ENCODE data around the gene METTL1.
"Not testable (repeated sequence)": the region's sequence is repeated elsewhere in the genome, so short reads cannot be mapped to it uniquely, and the experiment has no call there.

METTL1 gene

DNA sequence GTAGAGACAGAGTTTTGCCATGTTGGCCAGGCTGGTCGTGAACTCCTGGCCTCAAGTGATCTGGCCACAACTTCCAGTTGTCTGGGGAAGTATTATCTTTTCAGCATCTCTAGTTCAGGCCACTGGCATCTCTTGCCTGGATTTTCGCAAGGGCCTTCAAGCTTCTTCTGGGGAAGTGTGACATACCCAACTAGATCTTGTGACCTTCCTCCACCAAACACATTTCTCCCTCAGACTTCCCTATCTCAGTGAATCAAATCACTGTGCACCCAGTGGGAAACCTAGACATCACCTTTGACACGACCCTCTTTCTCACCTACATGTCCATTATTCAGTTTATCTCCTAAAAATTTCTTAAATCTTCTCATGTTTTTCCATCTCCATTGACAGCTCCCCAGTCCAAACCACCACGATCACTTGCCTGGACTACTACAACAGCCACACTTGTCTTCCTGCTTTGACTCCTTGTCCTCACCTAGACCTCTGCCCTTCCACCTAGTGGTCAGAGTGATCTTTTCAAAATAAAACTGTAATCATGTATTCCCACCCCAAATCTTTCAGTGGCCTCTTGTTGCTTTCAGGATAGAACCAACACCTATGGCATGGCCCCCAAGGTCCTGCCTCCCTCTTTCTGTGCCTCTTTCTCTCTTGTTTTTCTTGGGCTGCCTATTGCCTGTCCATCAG lies 3.8 kb upstream of the METTL1 start:
- Histone ChIP-seq H3K27me3 (ENCODE audit: control insufficient read depth, insufficient read depth, low read length) (no peaks in the 10 kb centered on the region), H3K4me1 (ENCODE audit: control insufficient read depth, insufficient read depth, low read length) (peaks cover 7% of the 10 kb centered on the region), H3K9ac (ENCODE audit: low read length) (no peak overlapping the region), H3K36me3 (ENCODE audit: control insufficient read depth, insufficient read depth, low read length) (no peaks in the 10 kb centered on the region), H3K4me3 (ENCODE audit: low read length) (no peak overlapping the region), H3K9me3 (ENCODE audit: control insufficient read depth, low read length) (no peaks in the 10 kb centered on the region)

DNA sequence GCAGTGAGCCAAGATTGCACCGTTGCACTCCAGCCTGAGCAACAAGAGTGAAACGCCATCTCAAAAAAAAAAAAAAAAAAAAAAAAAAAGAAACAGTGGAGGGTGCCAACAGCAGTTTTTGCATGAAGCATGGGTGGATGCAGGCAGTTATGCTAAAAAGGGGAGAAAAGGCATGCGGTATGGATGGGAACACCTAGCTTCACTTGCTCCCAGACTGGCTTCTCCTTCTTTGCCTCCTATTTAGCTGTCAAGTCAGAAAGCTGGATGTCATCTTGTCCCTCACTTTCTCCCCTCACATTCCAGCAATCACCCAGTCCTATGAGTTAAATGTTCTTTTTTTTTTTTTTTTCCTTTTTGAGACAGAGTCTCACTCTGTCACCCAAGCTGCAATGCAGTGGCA lies 3.1 kb upstream of the METTL1 start:
- H3K36me3 ChIP-seq (ENCODE audit: control insufficient read depth, insufficient read depth, low read length) = no peaks in the 10 kb centered on the region
- no peak overlapping the region for H3K9ac ChIP-seq (ENCODE audit: low read length)
- peaks cover 7% of the 10 kb centered on the region for H3K4me1 ChIP-seq (ENCODE audit: control insufficient read depth, insufficient read depth, low read length)

DNA sequence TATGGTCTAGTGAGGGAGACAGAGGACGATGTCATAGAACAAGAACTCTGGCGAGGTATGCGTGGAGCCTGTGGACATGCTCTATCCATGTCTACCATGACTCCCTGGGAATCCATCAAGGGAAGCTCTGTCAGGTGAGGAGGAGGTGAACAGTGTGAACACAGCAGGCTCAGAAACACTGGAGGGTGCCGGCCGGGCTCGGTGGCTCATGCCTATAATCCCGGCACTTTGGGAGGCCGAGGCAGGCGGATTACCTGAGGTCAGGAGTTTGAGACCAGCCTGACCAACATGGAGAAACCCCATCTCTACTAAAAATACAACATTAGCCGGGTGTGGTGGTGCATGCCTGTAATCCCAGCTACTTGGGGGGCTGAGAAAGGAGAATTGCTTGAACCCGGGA lies 2.7 kb upstream of the METTL1 start:
- not testable (repeated sequence) for H3K4me3 ChIP-seq (ENCODE audit: low read length); H3K9ac ChIP-seq (ENCODE audit: low read length); H3K27me3 ChIP-seq (ENCODE audit: control insufficient read depth, insufficient read depth, low read length); H3K4me1 ChIP-seq (ENCODE audit: control insufficient read depth, insufficient read depth, low read length); H3K36me3 ChIP-seq (ENCODE audit: control insufficient read depth, insufficient read depth, low read length); H3K9me3 ChIP-seq (ENCODE audit: control insufficient read depth, low read length)

More for the DNA sequence above, 3.1 kb upstream of the METTL1 start:
- no peak overlapping the region for H3K4me3 ChIP-seq (ENCODE audit: low read length)
- H3K9me3 ChIP-seq (ENCODE audit: control insufficient read depth, low read length) = no peaks in the 10 kb centered on the region
- no peaks in the 10 kb centered on the region for H3K27me3 ChIP-seq (ENCODE audit: control insufficient read depth, insufficient read depth, low read length)

DNA sequence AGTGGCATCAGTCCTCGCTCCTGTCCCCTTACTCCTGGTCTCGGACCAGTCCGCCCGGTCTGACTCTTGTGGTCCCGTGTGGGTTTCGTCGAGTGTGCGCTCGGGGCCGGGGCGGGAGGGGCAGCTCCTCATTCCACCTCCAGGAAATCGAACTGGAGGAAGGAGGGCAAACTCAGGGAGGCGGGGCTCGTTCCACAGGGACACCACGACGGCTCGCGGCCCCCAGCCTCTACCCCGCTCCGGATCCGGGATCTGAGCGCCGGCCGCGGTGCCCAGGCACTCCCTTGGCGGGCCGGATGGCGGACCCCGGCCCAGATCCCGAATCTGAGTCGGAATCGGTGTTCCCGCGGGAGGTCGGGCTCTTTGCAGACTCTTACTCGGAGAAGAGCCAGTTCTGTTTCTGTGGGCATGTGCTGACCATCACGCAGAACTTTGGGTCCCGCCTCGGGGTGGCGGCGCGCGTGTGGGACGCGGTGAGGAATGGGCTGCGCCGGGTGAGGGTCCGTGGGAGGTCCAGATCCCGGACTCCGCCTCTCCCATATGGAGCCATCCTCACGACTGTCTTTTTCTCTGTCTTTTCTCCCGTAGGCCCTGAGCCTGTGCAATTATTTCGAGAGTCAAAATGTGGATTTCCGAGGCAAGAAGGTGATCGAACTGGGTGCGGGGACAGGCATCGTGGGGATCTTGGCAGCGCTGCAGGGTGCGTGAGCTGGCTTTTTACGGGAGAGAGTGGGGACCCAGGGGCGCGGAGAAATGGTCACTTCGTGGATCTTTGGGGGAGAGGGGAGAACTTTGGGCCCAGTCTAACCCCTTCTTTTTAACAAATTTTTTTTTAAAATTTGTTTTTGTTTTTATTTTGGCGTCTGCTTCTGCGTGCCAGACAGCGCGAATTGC lies 771 bp upstream of the METTL1 start, which contains the start of gene EEF1AKMT3:
Gene EEF1AKMT3, plus strand, starts transcription at position 186 of the 894 bp plus-strand sequence. Its CDS starts 111 bp downstream, at position 297.
- peak within 1 kb of the TSS; percentile 87 for H3K9ac ChIP-seq (ENCODE audit: low read length)
- H3K4me3 ChIP-seq (ENCODE audit: low read length) = peak within 1 kb of the TSS; percentile 90
- H3K9me3 ChIP-seq (ENCODE audit: control insufficient read depth, low read length) = no peaks in the 10 kb centered on the region
- H3K36me3 ChIP-seq (ENCODE audit: control insufficient read depth, insufficient read depth, low read length) = no peaks in the 10 kb centered on the region
- peaks cover 7% of the 10 kb centered on the region for H3K4me1 ChIP-seq (ENCODE audit: control insufficient read depth, insufficient read depth, low read length)
- H3K27me3 ChIP-seq (ENCODE audit: control insufficient read depth, insufficient read depth, low read length) = no peaks in the 10 kb centered on the region

DNA sequence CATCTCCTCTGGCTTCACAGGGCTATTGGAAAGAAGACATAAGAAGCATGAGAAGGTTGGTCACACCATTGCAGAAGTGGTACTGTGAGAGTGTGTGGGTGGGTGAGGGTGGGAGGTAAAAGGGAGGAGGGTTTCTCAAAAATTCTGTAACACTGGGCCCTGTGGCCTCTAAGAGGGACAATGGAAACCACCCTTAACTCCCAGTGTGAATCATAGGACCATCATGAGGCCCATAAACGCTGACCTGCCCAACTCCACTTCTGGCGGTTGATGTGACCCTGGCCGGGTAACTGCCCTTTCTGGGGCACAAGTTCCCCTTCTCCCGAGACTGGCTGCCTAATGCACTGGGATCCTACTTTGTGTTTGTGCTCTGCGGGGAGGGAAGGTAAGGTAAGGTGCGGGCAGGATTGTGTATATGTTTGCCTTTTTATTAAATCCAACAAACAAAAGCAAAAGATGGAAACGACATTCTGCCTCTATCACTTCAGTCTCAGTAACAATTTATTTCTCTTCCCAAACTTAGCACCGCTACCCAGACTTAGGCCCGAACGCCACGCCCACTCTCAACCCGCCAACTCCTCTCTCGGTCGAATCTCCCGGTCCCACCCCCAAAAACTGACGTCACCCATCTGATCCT lies 551 bp downstream of the METTL1 start:
- Histone ChIP-seq H3K9ac (ENCODE audit: low read length) (peak overlapping the region; percentile 87), H3K4me3 (ENCODE audit: low read length) (peak overlapping the region; percentile 90), H3K4me1 (ENCODE audit: control insufficient read depth, insufficient read depth, low read length) (peaks cover 16% of the 10 kb centered on the region), H3K9me3 (ENCODE audit: control insufficient read depth, low read length) (no peaks in the 10 kb centered on the region), H3K27me3 (ENCODE audit: control insufficient read depth, insufficient read depth, low read length) (peaks cover 12% of the 10 kb centered on the region), H3K36me3 (ENCODE audit: control insufficient read depth, insufficient read depth, low read length) (no peaks in the 10 kb centered on the region)

DNA sequence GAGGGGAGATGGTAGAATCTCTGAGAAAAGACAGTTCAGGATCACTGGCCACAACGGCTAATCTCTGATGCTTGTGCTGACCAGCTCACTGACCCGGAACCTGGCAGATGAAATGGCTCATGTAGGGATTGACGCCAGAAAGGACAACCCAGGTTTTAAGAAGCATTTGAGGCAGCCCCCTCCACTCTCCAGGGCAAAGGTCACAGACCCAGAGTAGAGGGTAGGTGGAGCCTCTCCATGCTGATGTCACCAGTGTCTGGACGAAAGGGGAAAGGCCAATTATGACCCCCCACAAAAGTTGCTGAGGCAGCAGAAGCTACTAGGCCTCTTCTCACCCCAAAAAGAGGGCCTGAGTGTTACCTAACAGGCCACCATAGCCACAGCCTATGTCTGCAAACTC lies 1.2 kb downstream of the METTL1 start:
- Histone ChIP-seq H3K9ac (ENCODE audit: low read length) (no peak overlapping the region), H3K9me3 (ENCODE audit: control insufficient read depth, low read length) (no peaks in the 10 kb centered on the region), H3K4me1 (ENCODE audit: control insufficient read depth, insufficient read depth, low read length) (peaks cover 22% of the 10 kb centered on the region), H3K27me3 (ENCODE audit: control insufficient read depth, insufficient read depth, low read length) (peaks cover 18% of the 10 kb centered on the region), H3K4me3 (ENCODE audit: low read length) (no peak overlapping the region), H3K36me3 (ENCODE audit: control insufficient read depth, insufficient read depth, low read length) (no peaks in the 10 kb centered on the region)

DNA sequence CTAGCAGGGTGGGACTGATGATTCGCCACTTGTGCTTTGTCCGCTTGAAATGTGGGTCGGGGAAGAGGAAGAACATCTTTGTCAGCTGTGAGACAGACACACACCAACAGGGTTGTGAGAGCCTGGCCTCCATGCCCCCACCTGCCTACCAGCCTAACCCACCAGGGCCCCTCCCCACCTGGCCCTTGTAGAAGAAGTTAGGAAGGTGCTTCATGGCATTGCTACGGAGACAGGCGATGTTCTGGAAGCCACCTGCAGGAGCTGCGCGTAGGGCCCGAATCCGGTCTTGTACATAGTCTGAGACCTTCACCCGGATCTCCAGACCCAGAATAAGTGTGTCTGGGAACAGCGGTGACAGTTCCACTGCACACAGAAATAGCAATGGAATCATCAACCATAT lies 2.3 kb downstream of the METTL1 start:
- peaks cover 33% of the 10 kb centered on the region for H3K4me1 ChIP-seq (ENCODE audit: control insufficient read depth, insufficient read depth, low read length)
- H3K9ac ChIP-seq (ENCODE audit: low read length) = no peak overlapping the region
- no peak overlapping the region for H3K4me3 ChIP-seq (ENCODE audit: low read length)
- H3K36me3 ChIP-seq (ENCODE audit: control insufficient read depth, insufficient read depth, low read length) = no peaks in the 10 kb centered on the region
- H3K9me3 ChIP-seq (ENCODE audit: control insufficient read depth, low read length) = no peaks in the 10 kb centered on the region
- peaks cover 30% of the 10 kb centered on the region for H3K27me3 ChIP-seq (ENCODE audit: control insufficient read depth, insufficient read depth, low read length)

DNA sequence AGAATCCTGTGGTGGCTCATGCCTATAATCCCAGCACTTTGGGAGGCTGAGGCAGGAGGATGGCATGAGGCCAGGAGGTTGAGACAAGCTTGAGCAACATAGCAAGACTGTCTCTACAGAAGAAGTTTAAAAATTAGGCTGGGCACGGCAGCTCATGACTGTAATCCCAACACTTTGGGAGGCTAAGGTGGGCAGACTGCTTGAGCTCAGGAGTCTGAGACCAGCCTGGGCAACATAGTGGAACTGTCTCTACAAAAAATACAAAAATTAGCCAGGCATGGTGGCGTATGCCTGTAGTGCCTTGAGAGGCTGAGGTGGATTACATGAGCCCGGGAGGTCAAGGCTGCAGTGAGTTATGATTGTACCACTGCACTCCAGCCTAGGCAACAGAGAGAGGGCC lies 4.0 kb downstream of the METTL1 start:
- Histone ChIP-seq H3K9me3 (ENCODE audit: control insufficient read depth, low read length) (no peaks in the 10 kb centered on the region), H3K36me3 (ENCODE audit: control insufficient read depth, insufficient read depth, low read length) (no peaks in the 10 kb centered on the region), H3K4me3 (ENCODE audit: low read length) (no peak overlapping the region), H3K4me1 (ENCODE audit: control insufficient read depth, insufficient read depth, low read length) (peaks cover 29% of the 10 kb centered on the region), H3K27me3 (ENCODE audit: control insufficient read depth, insufficient read depth, low read length) (peaks cover 40% of the 10 kb centered on the region), H3K9ac (ENCODE audit: low read length) (no peak overlapping the region)

DNA sequence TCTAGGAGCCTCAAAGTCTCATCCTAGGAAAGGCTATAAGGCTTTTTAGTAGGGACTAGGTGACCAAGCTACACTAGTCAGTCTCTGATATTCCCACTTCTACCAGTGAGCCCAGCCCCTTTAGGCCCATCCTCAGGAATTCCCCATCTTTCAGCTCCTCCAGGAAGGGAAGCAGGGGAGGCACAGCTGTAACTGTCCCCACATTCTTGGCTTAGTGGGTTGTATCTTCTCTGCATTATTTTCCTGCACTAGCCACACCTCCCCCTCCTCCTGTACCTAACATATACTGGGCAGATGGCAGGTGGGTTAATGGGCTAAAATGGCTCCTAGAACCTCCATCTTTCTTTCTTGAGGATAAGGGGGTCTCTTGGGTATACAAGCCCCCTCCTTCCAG lies 4.6 kb downstream of the METTL1 start:
- Histone ChIP-seq H3K4me3 (ENCODE audit: low read length) (no peak overlapping the region), H3K36me3 (ENCODE audit: control insufficient read depth, insufficient read depth, low read length) (no peaks in the 10 kb centered on the region), H3K27me3 (ENCODE audit: control insufficient read depth, insufficient read depth, low read length) (peaks cover 40% of the 10 kb centered on the region), H3K4me1 (ENCODE audit: control insufficient read depth, insufficient read depth, low read length) (peaks cover 28% of the 10 kb centered on the region), H3K9me3 (ENCODE audit: control insufficient read depth, low read length) (no peaks in the 10 kb centered on the region), H3K9ac (ENCODE audit: low read length) (no peak overlapping the region)

DNA sequence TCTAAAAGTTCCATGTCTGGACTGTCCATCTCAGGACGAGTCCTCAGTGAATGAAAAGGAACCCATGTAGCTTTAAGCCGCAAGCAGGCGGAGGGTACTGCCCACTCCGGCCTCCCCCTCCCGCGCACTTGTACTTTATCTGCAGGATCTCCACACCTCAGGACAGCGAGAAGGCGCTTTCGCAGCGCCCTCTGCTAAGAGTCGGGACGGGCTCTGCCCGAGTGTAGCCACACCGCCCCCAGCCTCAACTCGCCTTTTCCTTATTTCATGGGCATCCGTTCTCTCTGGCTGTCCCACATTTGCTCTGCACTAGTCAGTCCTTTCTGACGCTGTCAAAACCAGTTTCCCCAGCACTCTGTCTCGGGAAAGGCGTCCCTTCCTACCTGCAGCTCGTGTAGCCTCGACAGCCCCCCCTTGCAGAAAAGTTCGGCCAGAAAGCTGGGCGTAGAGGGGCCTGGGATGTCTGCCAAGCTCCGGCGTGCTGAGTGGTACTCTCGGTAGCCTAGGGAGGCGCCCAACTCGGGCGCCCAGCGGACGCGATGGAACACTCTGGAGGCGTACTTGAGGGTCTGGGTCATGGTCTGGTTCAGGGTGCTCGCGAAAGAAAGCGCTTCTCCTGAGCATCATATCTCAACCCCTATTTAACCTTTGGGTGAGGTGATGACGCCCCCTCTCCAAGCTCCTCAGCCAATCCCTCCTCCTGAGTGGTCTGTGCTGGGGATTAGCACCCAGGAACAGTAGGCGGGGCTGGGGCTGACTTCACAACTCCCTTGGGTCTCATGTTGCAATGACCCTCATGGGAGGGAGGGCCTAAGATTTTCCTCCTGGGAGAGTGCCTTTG lies 5.2 kb downstream of the METTL1 start, which contains the start of gene CYP27B1:
Gene CYP27B1, minus strand, starts transcription at position 615 of the 841 bp plus-strand sequence. Its CDS starts 37 bp downstream, at position 578.
- Histone ChIP-seq H3K4me3 (ENCODE audit: low read length) (no peak within 1 kb of the TSS), H3K4me1 (ENCODE audit: control insufficient read depth, insufficient read depth, low read length) (peaks cover 28% of the 10 kb centered on the region), H3K9ac (ENCODE audit: low read length) (no peak within 1 kb of the TSS), H3K27me3 (ENCODE audit: control insufficient read depth, insufficient read depth, low read length) (peaks cover 40% of the 10 kb centered on the region), H3K36me3 (ENCODE audit: control insufficient read depth, insufficient read depth, low read length) (no peaks in the 10 kb centered on the region), H3K9me3 (ENCODE audit: control insufficient read depth, low read length) (no peaks in the 10 kb centered on the region)

DNA sequence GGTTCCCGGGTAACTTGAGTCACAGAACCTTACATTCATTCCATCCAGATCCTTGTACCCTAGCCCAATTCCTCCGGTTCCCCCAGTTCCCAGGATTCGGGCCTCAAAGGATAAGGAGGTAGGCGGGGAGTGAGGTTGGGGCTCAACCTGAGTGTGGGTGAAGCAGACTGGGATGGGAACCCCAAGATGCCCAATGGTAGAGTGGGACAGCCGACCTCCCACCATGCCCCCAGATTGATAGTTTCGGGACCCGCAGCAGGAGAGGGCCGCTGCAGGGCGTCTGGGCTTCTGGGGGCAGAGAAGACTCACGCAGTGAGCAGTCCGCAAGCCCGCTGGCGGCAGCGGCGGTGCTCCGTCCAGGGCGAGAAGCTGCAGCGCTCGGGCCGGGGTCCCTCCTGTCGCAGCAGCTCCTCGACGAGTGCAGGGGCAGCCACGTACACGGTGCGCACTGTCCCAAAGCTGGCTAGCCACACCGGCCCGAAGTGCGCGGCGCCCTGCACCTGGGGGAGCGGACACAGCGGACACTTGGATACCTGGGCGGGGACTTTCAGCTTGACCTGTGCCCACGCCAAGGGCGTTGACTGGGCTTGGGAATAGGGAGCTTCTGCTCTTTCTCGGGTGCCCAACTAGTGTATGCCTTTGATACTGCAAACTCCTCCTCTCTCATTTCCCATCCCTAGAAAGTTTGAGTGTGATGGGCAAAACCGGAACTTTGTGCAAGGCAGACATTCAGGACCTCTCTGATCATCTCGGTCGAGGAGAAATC lies 6.0 kb downstream of the METTL1 start:
- Histone ChIP-seq H3K9ac (ENCODE audit: low read length) (no peak overlapping the region), H3K36me3 (ENCODE audit: control insufficient read depth, insufficient read depth, low read length) (no peaks in the 10 kb centered on the region), H3K4me3 (ENCODE audit: low read length) (no peak overlapping the region), H3K27me3 (ENCODE audit: control insufficient read depth, insufficient read depth, low read length) (peaks cover 40% of the 10 kb centered on the region), H3K4me1 (ENCODE audit: control insufficient read depth, insufficient read depth, low read length) (peaks cover 28% of the 10 kb centered on the region), H3K9me3 (ENCODE audit: control insufficient read depth, low read length) (no peaks in the 10 kb centered on the region)
